GM12878 (cell line): ENCODE measurements around the gene CNTRL.

Experiments used
- CTCF ChIP-seq, 3 experiments: IDR thresholded peaks in 2 of 3; conservative IDR thresholded peaks in 1 of 3; 2 replicates each; pipeline ENCODE4 v1.5.1; 2011; ENCODE audit warnings: low read depth in 3 of 3, low read length in 3 of 3, mild to moderate bottlenecking in 3 of 3, control low read depth in 2 of 3, moderate library complexity in 2 of 3, inconsistent platforms in 1 of 3, mixed read lengths in 1 of 3; ENCODE audit not compliant: control insufficient read depth in 2 of 3, insufficient read depth in 1 of 3; ENCODE audit errors: extremely low read depth in 1 of 3
- EP300 ChIP-seq, 2 experiments: fragments of 150-350 bp in 1 of 2; IDR thresholded peaks; 2 replicates each; pipeline ENCODE4 v1.6.1; 2011 to 2012; ENCODE audit warnings: low read depth in 2 of 2, low read length in 2 of 2, borderline replicate concordance in 1 of 2, improper control_type of control experiment in 1 of 2, inconsistent platforms in 1 of 2; ENCODE audit not compliant: control insufficient read depth in 1 of 2
- EZH2 ChIP-seq: IDR thresholded peaks from 2 replicates; pipeline ENCODE4 v1.6.1; 2012; ENCODE audit warnings: low read depth, mild to moderate bottlenecking, control low read depth, inconsistent platforms, low read length, borderline replicate concordance; ENCODE audit not compliant: control insufficient read depth
- FOXM1 ChIP-seq: IDR thresholded peaks from 2 replicates; pipeline ENCODE4 v1.6.1; 2012; ENCODE audit warnings: low read depth, mild to moderate bottlenecking, inconsistent platforms, low read length, moderate library complexity
- JUNB ChIP-seq: IDR thresholded peaks from 2 replicates; pipeline ENCODE4 v1.6.1; 2016; ENCODE audit warnings: antibody characterized with exemption, mild to moderate bottlenecking
- JUND ChIP-seq: IDR thresholded peaks from 2 replicates; pipeline ENCODE4 v1.6.1; 2012; ENCODE audit warnings: low read depth, mild to moderate bottlenecking, low read length, improper control_type of control experiment, moderate library complexity
- POLR2A ChIP-seq: IDR thresholded peaks from 2 replicates; pipeline ENCODE4 v1.6.1; 2011; ENCODE audit warnings: low read depth, mild to moderate bottlenecking, low read length
- RBBP5 ChIP-seq: fragments of 200-600 bp; sonication (generic); conservative IDR thresholded peaks from 2 replicates; pipeline ENCODE4 v1.6.1; 2016
- RCOR1 ChIP-seq: conservative IDR thresholded peaks from 2 replicates; pipeline ENCODE4 v1.6.1; 2012; ENCODE audit warnings: low read depth, low read length, improper control_type of control experiment
- SREBF2 ChIP-seq: IDR thresholded peaks from 2 replicates; pipeline ENCODE4 v1.6.1; 2012; ENCODE audit warnings: mild to moderate bottlenecking, low read length
- TF ChIP-seq, protein P1 (sequence below): IDR thresholded peaks from 2 replicates; pipeline ENCODE4 v1.6.1; 2012; ENCODE audit warnings: low read depth, low read length, improper control_type of control experiment
- TF ChIP-seq, protein P2 (sequence below): IDR thresholded peaks from 2 replicates; pipeline ENCODE4 v1.6.1; 2012; ENCODE audit warnings: mild to moderate bottlenecking, low read depth, low read length
- TF ChIP-seq, protein P3 (sequence below): fragments of 450-650 bp; IDR thresholded peaks from 2 replicates; pipeline ENCODE4 v1.6.1; 2017; ENCODE audit warnings: mild to moderate bottlenecking

DNA sequence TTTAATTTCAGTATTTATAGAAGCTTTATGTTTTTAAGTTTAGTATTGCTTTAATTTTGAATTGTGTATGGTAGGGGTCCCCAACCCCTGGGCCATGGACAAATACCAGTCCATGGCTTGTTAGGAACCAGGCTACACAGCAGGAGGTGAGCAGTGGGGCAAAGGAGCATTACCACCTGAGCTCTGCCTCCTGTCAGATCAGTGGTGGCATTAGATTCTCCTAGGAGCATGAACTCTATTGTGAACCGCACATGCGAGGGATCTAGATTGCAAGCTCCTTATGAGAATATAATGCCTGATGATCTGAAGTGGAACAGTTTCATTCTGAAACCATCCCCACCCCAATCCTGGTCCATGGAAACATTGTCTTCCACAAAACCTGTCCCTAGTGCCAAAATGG lies 26.6 kb upstream of the CNTRL start:
- TF ChIP-seq, protein P1, sequence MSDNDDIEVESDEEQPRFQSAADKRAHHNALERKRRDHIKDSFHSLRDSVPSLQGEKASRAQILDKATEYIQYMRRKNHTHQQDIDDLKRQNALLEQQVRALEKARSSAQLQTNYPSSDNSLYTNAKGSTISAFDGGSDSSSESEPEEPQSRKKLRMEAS, result no peak
- TF ChIP-seq, protein P2, sequence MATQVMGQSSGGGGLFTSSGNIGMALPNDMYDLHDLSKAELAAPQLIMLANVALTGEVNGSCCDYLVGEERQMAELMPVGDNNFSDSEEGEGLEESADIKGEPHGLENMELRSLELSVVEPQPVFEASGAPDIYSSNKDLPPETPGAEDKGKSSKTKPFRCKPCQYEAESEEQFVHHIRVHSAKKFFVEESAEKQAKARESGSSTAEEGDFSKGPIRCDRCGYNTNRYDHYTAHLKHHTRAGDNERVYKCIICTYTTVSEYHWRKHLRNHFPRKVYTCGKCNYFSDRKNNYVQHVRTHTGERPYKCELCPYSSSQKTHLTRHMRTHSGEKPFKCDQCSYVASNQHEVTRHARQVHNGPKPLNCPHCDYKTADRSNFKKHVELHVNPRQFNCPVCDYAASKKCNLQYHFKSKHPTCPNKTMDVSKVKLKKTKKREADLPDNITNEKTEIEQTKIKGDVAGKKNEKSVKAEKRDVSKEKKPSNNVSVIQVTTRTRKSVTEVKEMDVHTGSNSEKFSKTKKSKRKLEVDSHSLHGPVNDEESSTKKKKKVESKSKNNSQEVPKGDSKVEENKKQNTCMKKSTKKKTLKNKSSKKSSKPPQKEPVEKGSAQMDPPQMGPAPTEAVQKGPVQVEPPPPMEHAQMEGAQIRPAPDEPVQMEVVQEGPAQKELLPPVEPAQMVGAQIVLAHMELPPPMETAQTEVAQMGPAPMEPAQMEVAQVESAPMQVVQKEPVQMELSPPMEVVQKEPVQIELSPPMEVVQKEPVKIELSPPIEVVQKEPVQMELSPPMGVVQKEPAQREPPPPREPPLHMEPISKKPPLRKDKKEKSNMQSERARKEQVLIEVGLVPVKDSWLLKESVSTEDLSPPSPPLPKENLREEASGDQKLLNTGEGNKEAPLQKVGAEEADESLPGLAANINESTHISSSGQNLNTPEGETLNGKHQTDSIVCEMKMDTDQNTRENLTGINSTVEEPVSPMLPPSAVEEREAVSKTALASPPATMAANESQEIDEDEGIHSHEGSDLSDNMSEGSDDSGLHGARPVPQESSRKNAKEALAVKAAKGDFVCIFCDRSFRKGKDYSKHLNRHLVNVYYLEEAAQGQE, result no peak
- TF ChIP-seq SREBF2 (no peak), POLR2A (no peak), JUND (no peak), CTCF (IDR thresholded peaks at IDR 0.05 in 2 of 3, conservative IDR thresholded peaks at IDR 0.05 in 1 of 3; ENCODE audit: control insufficient read depth in 2 of 3, extremely low read depth in 1 of 3, insufficient read depth in 1 of 3, low read depth in 3 of 3, low read length in 3 of 3) (no peak), RBBP5 (no peak), JUNB (no peak), EP300 (IDR thresholded peaks at IDR 0.05; ENCODE audit: borderline replicate concordance in 1 of 2, control insufficient read depth in 1 of 2, low read depth in 2 of 2, low read length in 2 of 2) (no peak), FOXM1 (no peak), RCOR1 (no peak), EZH2 (no peak)
- TF ChIP-seq, protein P3, sequence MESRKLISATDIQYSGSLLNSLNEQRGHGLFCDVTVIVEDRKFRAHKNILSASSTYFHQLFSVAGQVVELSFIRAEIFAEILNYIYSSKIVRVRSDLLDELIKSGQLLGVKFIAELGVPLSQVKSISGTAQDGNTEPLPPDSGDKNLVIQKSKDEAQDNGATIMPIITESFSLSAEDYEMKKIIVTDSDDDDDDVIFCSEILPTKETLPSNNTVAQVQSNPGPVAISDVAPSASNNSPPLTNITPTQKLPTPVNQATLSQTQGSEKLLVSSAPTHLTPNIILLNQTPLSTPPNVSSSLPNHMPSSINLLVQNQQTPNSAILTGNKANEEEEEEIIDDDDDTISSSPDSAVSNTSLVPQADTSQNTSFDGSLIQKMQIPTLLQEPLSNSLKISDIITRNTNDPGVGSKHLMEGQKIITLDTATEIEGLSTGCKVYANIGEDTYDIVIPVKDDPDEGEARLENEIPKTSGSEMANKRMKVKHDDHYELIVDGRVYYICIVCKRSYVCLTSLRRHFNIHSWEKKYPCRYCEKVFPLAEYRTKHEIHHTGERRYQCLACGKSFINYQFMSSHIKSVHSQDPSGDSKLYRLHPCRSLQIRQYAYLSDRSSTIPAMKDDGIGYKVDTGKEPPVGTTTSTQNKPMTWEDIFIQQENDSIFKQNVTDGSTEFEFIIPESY, result no peak
